ENCODE data around the gene UXT.

The UXT gene

DNA sequence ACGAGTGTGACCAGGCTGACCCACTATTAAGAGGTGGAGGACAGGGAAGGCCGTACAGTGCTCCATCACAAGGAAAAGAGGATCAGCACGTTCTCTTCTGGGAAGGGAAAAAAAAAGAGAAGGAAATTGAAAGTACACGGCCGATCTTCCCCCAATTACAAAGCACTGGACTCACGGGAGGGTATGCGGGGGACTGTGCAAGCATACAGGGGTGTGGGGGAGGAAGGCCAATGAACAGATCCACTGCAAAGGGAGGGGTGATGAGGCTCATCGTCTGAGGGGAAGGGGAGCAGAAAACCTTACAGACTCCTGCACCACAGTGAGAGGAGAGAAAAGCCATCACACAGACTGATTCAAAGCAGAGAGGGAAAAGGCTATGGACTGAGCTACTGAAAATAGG is 9.7 kb downstream of the UXT start:
- DNase-seq = no peak

- no peak for DNase-seq
These were observed 10.6 kb downstream of the UXT start for GRCh38 chrX:47648376-47648775.

- DNase-seq = no peak
These were observed 12.3 kb downstream of the UXT start for GRCh38 chrX:47646636-47647035.

- DNase-seq = no peak
These were observed 13.4 kb downstream of the UXT start for GRCh38 chrX:47645530-47645929.

DNA sequence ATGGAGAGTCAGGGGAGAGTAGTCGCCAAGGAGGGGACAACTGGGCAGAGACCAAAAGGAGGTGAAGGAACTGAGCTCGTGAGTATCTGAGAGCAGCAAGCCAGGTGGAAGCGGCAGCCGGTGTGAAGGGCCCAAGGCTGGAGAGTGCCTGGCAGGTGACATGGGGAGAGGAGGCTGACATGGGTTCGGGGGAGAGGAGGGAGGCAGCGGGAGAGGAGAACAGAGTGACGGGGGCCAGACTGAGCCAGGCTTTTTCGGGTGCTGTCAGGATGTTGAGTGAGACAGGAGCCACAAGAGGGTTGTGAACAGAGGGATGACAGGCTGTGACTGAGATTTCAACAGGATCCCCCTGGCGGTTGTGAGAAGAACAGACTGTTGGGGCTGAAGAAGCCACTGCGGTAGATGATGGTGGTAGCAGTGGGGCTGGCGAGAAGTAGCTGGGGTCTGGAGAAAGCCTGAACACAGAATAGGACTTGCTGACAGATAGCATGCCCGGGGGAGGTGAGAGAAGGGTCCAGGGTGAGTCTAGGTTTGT is 14.4 kb downstream of the UXT start:
- no peak for DNase-seq

GRCh38 chrX:47643926-47644325 is 15.1 kb downstream of the UXT start:
- no peak for DNase-seq

GRCh38 chrX:47638816-47639215 is 20.2 kb downstream of the UXT start:
- DNase-seq = no peak

GRCh38 chrX:47637546-47638195 is 21.3 kb downstream of the UXT start:
- no peak for DNase-seq

GRCh38 chrX:47634871-47635575 is 24.0 kb downstream of the UXT start:
- no peak for DNase-seq

DNA sequence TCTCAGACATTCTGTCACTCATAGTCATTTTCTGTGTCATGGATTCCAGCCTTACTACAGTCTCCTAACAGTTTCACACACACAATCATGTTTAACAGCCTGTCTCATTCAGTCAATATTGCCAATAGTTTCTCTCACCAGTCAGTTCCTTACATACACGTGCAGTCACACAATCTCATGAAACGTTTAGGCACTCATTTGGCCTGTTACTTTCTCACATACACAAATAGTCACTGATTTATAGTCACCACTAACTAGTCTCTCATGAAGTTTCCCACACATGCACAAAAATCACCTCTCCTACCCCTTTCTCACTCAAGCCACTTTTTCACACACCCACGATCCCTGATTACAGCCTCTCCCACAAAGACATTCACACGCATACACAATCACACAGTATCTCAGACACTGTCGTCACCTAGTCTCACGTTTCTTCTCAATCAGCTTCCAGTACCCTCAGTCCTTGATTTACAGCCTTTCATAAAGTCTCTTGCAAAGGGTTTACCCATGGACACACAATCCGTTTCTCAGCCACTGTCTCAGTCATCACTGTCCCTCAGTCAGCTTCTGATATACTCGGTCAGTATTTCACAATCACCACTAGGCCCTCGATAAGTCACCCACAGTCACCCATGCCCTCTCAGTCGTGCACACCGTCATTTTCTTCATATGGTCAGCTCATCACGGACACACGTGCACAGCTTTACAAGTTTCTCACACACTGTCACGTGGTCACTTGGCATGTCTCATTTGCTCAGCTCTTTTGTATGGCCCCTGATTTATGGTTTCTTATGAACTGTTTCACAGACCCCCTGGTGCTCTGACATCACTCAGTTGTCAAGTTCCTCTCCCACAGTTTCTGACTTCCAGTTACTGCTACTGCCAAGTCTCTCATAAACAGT is 25.0 kb downstream of the UXT start:
- DNase-seq = no peak

GRCh38 chrX:47632666-47633065 is 26.3 kb downstream of the UXT start:
- DNase-seq = no peak

DNA sequence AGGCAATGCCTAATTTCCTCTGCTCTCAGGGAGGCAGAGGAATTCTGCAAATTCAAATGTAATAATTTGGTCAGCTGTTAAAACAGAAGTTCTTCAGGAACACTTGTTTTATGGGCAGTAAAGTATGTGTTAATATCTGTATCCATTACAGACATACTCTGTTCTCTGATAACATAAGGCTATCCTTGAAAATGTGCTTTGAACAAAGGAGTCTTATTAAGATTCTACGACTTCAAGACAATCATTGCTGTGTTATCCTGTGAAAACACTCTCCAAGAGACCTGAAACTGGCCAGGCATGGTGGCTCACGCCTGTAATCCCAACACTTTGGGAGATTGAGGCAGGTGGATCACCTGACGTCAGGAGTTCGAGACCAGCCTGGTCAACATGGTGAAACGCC is 27.3 kb downstream of the UXT start:
- no peak for DNase-seq

- DNase-seq = no peak
These were observed 29.4 kb downstream of the UXT start, which contains the start of gene CFP for GRCh38 chrX:47629419-47630200. CFP (minus strand) TSS chrX:47629930; CDS start chrX:47629844, 86 bp downstream.

- DNase-seq = no peak
These were observed 30.0 kb downstream of the UXT start for GRCh38 chrX:47628982-47629381.

- no peak for DNase-seq
These were observed 33.6 kb downstream of the UXT start for GRCh38 chrX:47625365-47625764.

- DNase-seq = no peak
These were observed 35.4 kb downstream of the UXT start for GRCh38 chrX:47623540-47624027.

DNA sequence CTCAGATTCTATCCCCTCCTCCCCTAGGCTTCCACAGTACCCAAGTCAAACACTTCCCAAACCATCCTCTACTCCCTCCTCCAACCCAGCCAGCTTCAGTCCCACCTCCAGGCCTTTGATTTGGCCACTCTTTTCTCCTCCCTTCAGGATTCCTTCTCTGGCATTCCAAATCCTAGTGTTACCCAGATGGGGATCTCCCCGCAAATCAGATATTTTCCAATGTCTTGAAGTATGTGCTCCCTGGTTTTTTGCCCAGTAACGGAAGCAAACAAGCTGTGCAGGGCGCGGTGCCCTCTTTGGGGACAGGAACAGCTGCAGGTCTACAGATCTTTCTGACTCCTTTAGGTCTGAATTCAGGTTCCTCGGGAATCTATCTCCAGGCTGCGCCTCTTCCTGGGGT is 37.1 kb downstream of the UXT start:
- no peak for DNase-seq

DNA sequence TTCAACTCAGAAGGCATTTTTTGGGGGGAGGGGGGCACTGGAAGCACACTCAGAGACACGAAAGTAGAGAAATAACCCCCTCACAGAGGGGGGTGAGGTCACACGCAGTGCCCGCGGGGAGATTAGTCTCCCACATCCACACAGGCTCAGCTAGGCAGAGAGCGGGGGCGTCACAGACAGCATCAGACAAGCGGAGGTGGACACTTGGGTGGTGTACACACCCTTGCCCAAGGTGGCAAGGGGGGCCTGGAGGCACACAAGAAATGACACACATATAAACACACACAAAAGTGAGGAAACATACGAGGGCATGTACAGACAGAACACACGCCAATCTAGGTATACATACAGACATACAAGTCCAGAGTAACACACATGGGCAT is 38.7 kb downstream of the UXT start:
- no peak for DNase-seq

- peak; percentile 82 for DNase-seq
These were observed 39.3 kb downstream of the UXT start, which contains the start of gene SYN1 for GRCh38 chrX:47619486-47620302. SYN1 (minus strand) TSS chrX:47619857; CDS start chrX:47619728, 129 bp downstream.

DNA sequence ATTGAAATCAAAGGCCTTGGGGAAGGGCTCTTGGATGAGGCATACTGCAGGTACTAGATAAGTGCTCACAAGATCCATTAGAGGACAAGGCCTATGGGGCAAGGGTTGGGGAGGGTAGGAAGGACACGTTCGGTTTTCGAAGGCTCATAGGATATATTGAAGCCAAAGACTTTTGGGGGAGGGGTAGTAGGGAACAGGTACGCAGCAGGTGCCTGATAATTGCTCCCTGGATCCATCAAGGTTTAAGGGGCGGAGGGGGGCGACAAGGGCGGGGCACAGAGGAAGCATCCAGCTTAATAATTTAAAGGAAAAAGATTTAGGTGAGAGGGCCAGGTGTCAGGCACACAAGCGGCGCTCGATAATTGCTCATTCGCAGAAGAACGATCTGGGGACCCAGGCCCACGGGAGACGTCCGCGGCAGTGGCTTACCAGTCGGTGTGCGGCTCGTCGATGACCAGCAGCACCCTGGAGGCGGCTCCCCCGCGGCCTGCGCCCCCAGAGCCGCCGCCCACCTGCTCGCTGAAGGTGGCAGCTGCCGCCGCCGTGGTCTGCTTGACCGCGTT is 40.0 kb downstream of the UXT start:
- no peak for DNase-seq

DNA sequence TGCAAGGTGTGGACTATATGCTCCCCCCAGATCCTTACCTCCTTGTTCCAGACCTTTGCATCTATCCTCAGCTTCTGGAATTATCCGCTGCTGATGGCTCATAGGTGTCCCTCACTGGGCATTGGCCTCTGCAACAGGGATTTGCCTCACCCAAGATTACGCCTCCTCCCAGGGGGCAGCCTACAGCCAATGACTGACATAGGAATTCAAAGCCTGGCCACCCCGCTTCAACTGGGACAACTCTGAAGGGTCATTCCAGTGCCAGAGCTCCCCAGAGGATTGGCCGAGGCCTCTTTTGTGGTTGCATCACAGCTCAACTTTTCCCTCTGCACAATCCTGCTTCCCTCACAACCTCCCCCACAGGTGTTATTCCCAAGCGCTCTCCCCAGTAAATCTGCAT is 44.4 kb downstream of the UXT start:
- peak; percentile 3 for DNase-seq
